Chondrocyte (in vitro differentiated cells): ENCODE measurements around the gene ERGIC3. TPM values are rescaled to one million over a fixed set of nuclear protein-coding genes. Genes with fewer than 3 reads are reported as not detected.
A peak's percentile ranks its signal among the peaks of the same experiment; 100 is the strongest.

ENCODE experiments used
- DNase-seq: peaks from one replicate; pipeline ENCODE4 v3.0.0; 2021; ENCODE audit warnings: mixed read lengths, low spot score
- H3K27ac Mint-ChIP-seq: one replicate; pipeline ENCODE4 v1.8.0; 2021; ENCODE audit warnings: mild to moderate bottlenecking, moderate library complexity, mixed read lengths; ENCODE audit not compliant: unreplicated experiment
- H3K27me3 Mint-ChIP-seq: 2 replicates; pipeline ENCODE4 v1.8.0; 2021; ENCODE audit warnings: low read depth, mixed read lengths
- H3K36me3 Mint-ChIP-seq: 2 replicates; pipeline ENCODE4 v1.8.0; 2021; ENCODE audit warnings: low read depth, mixed read lengths
- H3K4me1 Mint-ChIP-seq: 2 replicates; pipeline ENCODE4 v1.8.0; 2021; ENCODE audit warnings: low read depth, mild to moderate bottlenecking, mixed read lengths
- H3K4me3 Mint-ChIP-seq: one replicate; pipeline ENCODE4 v1.8.0; 2021; ENCODE audit warnings: mild to moderate bottlenecking, moderate library complexity, mixed read lengths; ENCODE audit not compliant: unreplicated experiment
- H3K9me3 Mint-ChIP-seq: 2 replicates; pipeline ENCODE4 v1.8.0; 2021; ENCODE audit warnings: low read depth, mixed read lengths
- CTCF ChIP-seq: fragments of 200-600 bp; sonication (generic); IDR thresholded peaks from 2 replicates; pipeline ENCODE4 v1.5.0; 2021; ENCODE audit warnings: antibody characterized with exemption, mild to moderate bottlenecking, moderate library complexity
- total RNA-seq: library from RNA; stranded (reverse); gene quantifications from 3 replicates; pipeline ENCODE4 v1.2.1, GENCODE V29; 2021

ERGIC3 gene
- total RNA-seq, 1 donor from 2014 or later: 208 TPM

GRCh38 chr20:35579196-35579595 is 37.3 kb downstream of the ERGIC3 start:
- no peak for TF ChIP-seq CTCF
- Mint-ChIP-seq H3K4me3 (no peak overlapping the region), H3K9me3 (peaks cover 4% of the 10 kb centered on the region), H3K4me1 (no peaks in the 10 kb centered on the region), H3K27ac (no peak overlapping the region), H3K36me3 (peaks cover 7% of the 10 kb centered on the region), H3K27me3 (no peaks in the 10 kb centered on the region)
- peak; percentile 41 for DNase-seq

- H3K4me1 Mint-ChIP-seq: no peaks in the 10 kb centered on the region
- H3K27me3 Mint-ChIP-seq: no peaks in the 10 kb centered on the region
- no peak for TF ChIP-seq CTCF
- H3K4me3 Mint-ChIP-seq: no peak overlapping the region
- H3K27ac Mint-ChIP-seq: no peak overlapping the region
- DNase-seq: peak; percentile 51
- H3K36me3 Mint-ChIP-seq: peaks cover 5% of the 10 kb centered on the region
- peaks cover 4% of the 10 kb centered on the region for H3K9me3 Mint-ChIP-seq
These were observed 40.3 kb downstream of the ERGIC3 start for GRCh38 chr20:35582131-35582530.

DNA sequence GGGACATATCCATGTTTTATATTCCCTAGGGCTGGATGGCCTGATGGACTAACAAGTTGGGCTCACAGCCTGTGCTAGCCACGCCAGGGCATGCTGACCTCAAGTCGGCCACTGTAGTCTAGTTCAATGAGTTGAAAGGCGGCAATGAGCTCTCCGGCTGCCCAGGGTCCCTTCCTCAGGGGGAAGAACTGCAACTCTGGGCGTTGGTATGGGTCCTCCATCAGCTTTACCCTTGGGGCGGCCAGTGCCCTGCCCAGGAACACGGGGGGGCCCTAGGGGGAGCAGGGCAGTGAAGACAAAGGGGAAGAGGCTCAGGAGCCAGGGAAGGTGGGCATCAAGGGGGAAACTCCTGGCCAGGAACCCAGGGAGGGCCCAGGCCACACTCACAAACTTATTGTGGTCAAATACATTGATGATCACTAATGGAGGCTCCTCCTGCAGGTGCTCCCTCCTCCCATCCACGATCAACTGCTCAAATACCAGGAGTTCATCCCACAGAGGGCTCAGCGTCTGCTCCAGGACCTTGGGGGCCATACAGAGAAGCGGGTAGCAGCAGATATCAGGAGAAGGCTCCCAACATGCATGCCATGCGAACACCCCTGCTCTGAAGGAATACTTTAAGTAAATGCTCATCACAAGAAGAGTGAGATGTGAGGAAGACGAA is 41.0 kb downstream of the ERGIC3 start:
- H3K27me3 Mint-ChIP-seq: no peaks in the 10 kb centered on the region
- H3K4me3 Mint-ChIP-seq: no peak overlapping the region
- peaks cover 5% of the 10 kb centered on the region for H3K36me3 Mint-ChIP-seq
- no peak for TF ChIP-seq CTCF
- no peaks in the 10 kb centered on the region for H3K4me1 Mint-ChIP-seq
- DNase-seq: peak; percentile 53
- peaks cover 4% of the 10 kb centered on the region for H3K9me3 Mint-ChIP-seq
- no peak overlapping the region for H3K27ac Mint-ChIP-seq

- no peak for TF ChIP-seq CTCF
- no peaks in the 10 kb centered on the region for H3K4me1 Mint-ChIP-seq
- peak; percentile 75 for DNase-seq
- no peak overlapping the region for H3K4me3 Mint-ChIP-seq
- H3K9me3 Mint-ChIP-seq: peaks cover 4% of the 10 kb centered on the region
- H3K27me3 Mint-ChIP-seq: no peaks in the 10 kb centered on the region
- no peak overlapping the region for H3K27ac Mint-ChIP-seq
- H3K36me3 Mint-ChIP-seq: peaks cover 5% of the 10 kb centered on the region
These were observed 42.0 kb downstream of the ERGIC3 start for GRCh38 chr20:35583636-35584560.

DNA sequence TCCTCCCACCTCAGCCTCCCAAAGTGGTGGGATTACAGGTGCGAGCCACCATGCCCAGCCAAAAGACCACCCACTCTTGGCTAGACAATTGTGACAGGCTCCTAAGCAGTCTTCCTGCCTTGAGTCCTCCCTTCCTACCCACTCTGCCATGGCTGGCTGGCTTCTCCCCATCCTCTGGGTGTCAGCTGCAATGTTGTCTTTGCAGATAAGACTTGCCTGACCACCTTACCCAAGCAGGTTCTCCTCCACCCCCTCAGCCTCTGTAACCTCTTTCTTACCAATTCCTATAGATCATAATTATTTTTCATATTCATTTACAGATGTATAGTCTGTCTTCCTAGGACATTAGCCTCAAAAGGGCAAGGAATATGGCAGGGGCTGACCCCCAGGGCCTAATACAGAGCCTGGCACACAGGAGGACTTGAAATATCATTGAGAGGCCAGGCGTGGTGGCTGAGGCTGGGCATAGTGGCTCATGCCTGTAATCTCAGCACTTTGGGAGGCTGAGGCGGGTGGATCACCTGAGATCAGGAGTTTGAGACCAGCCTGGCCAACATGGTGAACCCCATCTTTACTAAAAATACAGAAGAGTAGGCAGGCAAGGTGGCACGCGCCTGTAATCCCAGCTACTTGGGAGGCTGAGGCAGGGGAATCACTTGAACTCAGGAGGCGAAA is 45.0 kb downstream of the ERGIC3 start:
- no peak for TF ChIP-seq CTCF
- no peaks in the 10 kb centered on the region for H3K4me1 Mint-ChIP-seq
- no peaks in the 10 kb centered on the region for H3K27me3 Mint-ChIP-seq
- H3K27ac Mint-ChIP-seq: no peak overlapping the region
- DNase-seq: peak; percentile 40
- no peaks in the 10 kb centered on the region for H3K9me3 Mint-ChIP-seq
- no peak overlapping the region for H3K4me3 Mint-ChIP-seq
- H3K36me3 Mint-ChIP-seq: peaks cover 5% of the 10 kb centered on the region
